ENCODE results near the gene ADCY1. TPM values are rescaled to one million over a fixed set of nuclear protein-coding genes. Genes with fewer than 3 reads are reported as not detected.

The ADCY1 gene
- total RNA-seq, 1 experiment from 2014 or later, result 3.1 TPM

DNA sequence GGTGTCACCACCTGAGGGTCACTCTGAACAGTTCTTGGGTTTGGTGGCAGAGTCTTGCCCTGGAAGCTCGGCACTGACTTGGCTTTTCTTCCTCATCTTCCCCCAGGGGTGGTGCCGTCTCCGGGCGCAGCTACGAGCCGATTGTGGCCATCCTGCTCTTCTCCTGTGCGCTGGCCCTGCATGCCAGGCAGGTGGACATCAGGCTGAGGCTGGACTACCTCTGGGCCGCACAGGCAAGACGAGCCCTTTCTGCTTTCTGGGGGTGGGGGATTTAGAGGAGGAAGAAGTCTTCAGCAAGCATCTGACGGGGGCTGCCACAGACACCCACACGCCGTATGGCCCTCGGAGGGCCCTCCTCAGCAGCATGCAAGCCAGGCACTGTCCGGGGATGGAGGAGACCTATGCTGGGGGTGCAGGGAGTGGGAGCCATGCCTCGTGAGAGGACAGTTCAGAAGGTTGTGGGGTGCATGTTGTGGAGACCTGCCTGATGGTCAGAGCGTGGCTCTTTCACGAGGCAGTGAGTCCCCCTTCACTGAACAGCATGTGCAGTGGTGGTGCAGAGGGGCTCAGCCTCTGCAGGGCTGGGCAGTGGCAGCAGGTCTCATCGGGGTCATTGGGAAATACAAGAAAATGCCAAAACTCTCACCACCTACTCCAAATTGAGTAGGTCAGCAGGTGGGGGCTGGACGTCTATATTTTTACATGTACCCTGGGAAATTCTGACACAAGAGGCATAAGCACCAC is 112.4 kb downstream of the ADCY1 start:
- intact Hi-C loops (cut with micrococcal nuclease), result no loop called here
- no peak for ATAC-seq
- H3K4me1 ChIP-seq (ENCODE audit: insufficient read depth, low read length), result peaks cover 3% of the 10 kb centered on the region; the same call in 1 of the 2 replicates
- no peak overlapping the region for H3K9ac ChIP-seq (ENCODE audit: low read length)
- H3K79me2 ChIP-seq (ENCODE audit: low read length), result no peaks in the 10 kb centered on the region
- no peak for DNase-seq
- TF ChIP-seq, protein P1, sequence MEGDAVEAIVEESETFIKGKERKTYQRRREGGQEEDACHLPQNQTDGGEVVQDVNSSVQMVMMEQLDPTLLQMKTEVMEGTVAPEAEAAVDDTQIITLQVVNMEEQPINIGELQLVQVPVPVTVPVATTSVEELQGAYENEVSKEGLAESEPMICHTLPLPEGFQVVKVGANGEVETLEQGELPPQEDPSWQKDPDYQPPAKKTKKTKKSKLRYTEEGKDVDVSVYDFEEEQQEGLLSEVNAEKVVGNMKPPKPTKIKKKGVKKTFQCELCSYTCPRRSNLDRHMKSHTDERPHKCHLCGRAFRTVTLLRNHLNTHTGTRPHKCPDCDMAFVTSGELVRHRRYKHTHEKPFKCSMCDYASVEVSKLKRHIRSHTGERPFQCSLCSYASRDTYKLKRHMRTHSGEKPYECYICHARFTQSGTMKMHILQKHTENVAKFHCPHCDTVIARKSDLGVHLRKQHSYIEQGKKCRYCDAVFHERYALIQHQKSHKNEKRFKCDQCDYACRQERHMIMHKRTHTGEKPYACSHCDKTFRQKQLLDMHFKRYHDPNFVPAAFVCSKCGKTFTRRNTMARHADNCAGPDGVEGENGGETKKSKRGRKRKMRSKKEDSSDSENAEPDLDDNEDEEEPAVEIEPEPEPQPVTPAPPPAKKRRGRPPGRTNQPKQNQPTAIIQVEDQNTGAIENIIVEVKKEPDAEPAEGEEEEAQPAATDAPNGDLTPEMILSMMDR (conservative IDR thresholded peaks at IDR 0.05; ENCODE audit: low read depth, low read length), result no peak
- TF ChIP-seq EZH2 (IDR thresholded peaks at IDR 0.05; ENCODE audit: low read length, unreplicated experiment) (no peak), EZH2phosphoT487 (IDR thresholded peaks at IDR 0.05; ENCODE audit: borderline replicate concordance, low read length) (no peak)
- no peak overlapping the region for H3K4me3 ChIP-seq (ENCODE audit: low read length)
- H3K4me2 ChIP-seq (ENCODE audit: low read length), result no peak overlapping the region
- H4K20me1 ChIP-seq (ENCODE audit: low read length), result no peaks in the 10 kb centered on the region
- no peak overlapping the region for H3K27ac ChIP-seq (ENCODE audit: low read length)
- no peaks in the 10 kb centered on the region for H3K9me2 ChIP-seq (replicated peaks; ENCODE audit: low read length)
- no peak overlapping the region for H2AFZ ChIP-seq (ENCODE audit: low read length)
- POLR2A ChIA-PET (ENCODE audit: unreplicated experiment), result no interaction called here
- CTCF ChIA-PET, result no interaction called here
- H3F3A ChIP-seq (ENCODE audit: low read length, unreplicated experiment), result no peaks in the 10 kb centered on the region
- BruUV-seq (replicated peaks), result no TSS peak
- no peaks in the 10 kb centered on the region for H3K9me3 ChIP-seq (ENCODE audit: low read length)
- no peaks in the 10 kb centered on the region for H3K27me3 ChIP-seq (ENCODE audit: low read length)
- no peaks in the 10 kb centered on the region for H3K36me3 ChIP-seq (ENCODE audit: low read depth, low read length)

DNA sequence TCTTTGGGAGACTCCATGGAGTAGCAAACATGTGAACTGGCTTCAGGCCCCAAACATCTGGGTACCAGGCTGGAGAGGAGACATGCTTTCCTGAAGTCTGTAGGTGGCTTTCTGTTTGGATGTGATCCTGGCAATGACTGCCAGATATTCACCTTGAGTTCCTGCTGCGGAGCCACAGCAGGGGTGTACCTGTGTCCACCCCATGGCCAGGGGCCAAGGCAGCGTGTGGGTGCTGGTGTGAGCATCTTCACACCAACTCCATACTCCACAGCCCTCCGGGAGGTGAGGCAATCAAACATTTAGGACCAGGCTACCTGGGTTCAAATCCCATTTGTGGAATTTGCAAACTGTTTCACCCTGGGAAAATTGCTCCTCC is 113.0 kb downstream of the ADCY1 start:
- Histone ChIP-seq H3K79me2 (ENCODE audit: low read length) (no peaks in the 10 kb centered on the region), H3K9me3 (ENCODE audit: low read length) (no peaks in the 10 kb centered on the region), H3K9me2 (replicated peaks; ENCODE audit: low read length) (no peaks in the 10 kb centered on the region), H3K27me3 (ENCODE audit: low read length) (no peaks in the 10 kb centered on the region), H3F3A (ENCODE audit: low read length, unreplicated experiment) (no peaks in the 10 kb centered on the region), H4K20me1 (ENCODE audit: low read length) (no peaks in the 10 kb centered on the region), H3K4me1 (ENCODE audit: insufficient read depth, low read length) (peaks cover 3% of the 10 kb centered on the region; the same call in 1 of the 2 replicates), H3K4me3 (ENCODE audit: low read length) (no peak overlapping the region), H3K27ac (ENCODE audit: low read length) (no peak overlapping the region), H3K4me2 (ENCODE audit: low read length) (no peak overlapping the region), H3K36me3 (ENCODE audit: low read depth, low read length) (no peaks in the 10 kb centered on the region), H2AFZ (ENCODE audit: low read length) (no peak overlapping the region), H3K9ac (ENCODE audit: low read length) (no peak overlapping the region)
- no peak for DNase-seq
- no peak for TF ChIP-seq EZH2 (IDR thresholded peaks at IDR 0.05; ENCODE audit: low read length, unreplicated experiment)
- TF ChIP-seq EZH2phosphoT487 (IDR thresholded peaks at IDR 0.05; ENCODE audit: borderline replicate concordance, low read length), result no peak
- TF ChIP-seq, protein P1 (conservative IDR thresholded peaks at IDR 0.05; ENCODE audit: low read depth, low read length), result no peak
- intact Hi-C loops (cut with micrococcal nuclease), result no loop called here
- no peak for ATAC-seq
- ChIA-PET CTCF (interaction anchor here (0.5 kb wide), 1 partner anchor 163 kb away, joined by 3 read pairs; no protein-coding TSS in a partner anchor), POLR2A (ENCODE audit: unreplicated experiment) (no interaction called here)
- no TSS peak for BruUV-seq (replicated peaks)

DNA sequence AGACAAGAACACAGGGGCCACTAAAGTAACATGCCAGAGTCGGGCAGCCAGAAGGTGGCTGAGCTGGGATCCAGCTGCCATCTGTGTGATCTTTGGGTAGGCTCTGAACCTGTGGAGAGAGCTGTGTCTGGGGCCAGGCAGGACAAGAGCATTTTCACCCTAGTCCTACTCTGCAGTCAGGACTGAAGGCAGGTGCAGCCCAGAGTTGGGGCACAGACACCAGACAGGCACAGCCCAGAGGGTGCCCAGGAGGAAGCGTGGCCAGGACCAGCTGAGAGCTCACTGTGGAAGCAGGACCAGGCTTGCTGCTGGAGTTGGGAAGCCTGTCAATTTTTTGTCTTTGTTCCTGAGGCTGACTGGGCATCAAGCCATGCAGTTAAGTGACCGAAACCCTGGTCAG is 113.6 kb downstream of the ADCY1 start:
- Histone ChIP-seq H4K20me1 (ENCODE audit: low read length) (no peaks in the 10 kb centered on the region), H3K4me2 (ENCODE audit: low read length) (no peak overlapping the region), H3K9me2 (replicated peaks; ENCODE audit: low read length) (no peaks in the 10 kb centered on the region), H3K79me2 (ENCODE audit: low read length) (no peaks in the 10 kb centered on the region), H3K9me3 (ENCODE audit: low read length) (no peaks in the 10 kb centered on the region), H3K4me1 (ENCODE audit: insufficient read depth, low read length) (peaks cover 3% of the 10 kb centered on the region; the same call in 1 of the 2 replicates), H3K27me3 (ENCODE audit: low read length) (no peaks in the 10 kb centered on the region), H3K27ac (ENCODE audit: low read length) (no peak overlapping the region), H3K9ac (ENCODE audit: low read length) (no peak overlapping the region), H2AFZ (ENCODE audit: low read length) (no peak overlapping the region), H3F3A (ENCODE audit: low read length, unreplicated experiment) (no peaks in the 10 kb centered on the region), H3K4me3 (ENCODE audit: low read length) (no peak overlapping the region), H3K36me3 (ENCODE audit: low read depth, low read length) (no peaks in the 10 kb centered on the region)
- ATAC-seq, result no peak
- ChIA-PET POLR2A (ENCODE audit: unreplicated experiment) (no interaction called here), CTCF (interaction anchor here (0.5 kb wide), 1 partner anchor 162 kb away, joined by 3 read pairs; no protein-coding TSS in a partner anchor)
- DNase-seq, result no peak
- BruUV-seq (replicated peaks), result no TSS peak
- TF ChIP-seq EZH2 (IDR thresholded peaks at IDR 0.05; ENCODE audit: low read length, unreplicated experiment) (no peak), EZH2phosphoT487 (IDR thresholded peaks at IDR 0.05; ENCODE audit: borderline replicate concordance, low read length) (no peak)
- TF ChIP-seq, protein P1 (conservative IDR thresholded peaks at IDR 0.05; ENCODE audit: low read depth, low read length), result no peak
- intact Hi-C loops (cut with micrococcal nuclease), result no loop called here

Data from PC-3 (cell line).